OCI-LY3 (cell line): Measurements from ENCODE around the gene GPHN.
"Not testable (repeated sequence)": the region's sequence is repeated elsewhere in the genome, so short reads cannot be mapped to it uniquely, and the experiment has no call there.

ENCODE experiments used
- EZH2phosphoT487 ChIP-seq: fragments of 200-600 bp; shearing (Covaris generic); IDR thresholded peaks from 2 replicates; pipeline ENCODE4 v1.6.1; 2018; ENCODE audit warnings: antibody characterized with exemption, mixed run types, low read depth
- TF ChIP-seq, protein P1 (sequence below): fragments of 200-600, 300-600 bp; sonication (generic); IDR thresholded peaks from 2 replicates; pipeline ENCODE4 v1.5.1; 2014; ENCODE audit warnings: antibody characterized with exemption, low read length, low read depth

DNA sequence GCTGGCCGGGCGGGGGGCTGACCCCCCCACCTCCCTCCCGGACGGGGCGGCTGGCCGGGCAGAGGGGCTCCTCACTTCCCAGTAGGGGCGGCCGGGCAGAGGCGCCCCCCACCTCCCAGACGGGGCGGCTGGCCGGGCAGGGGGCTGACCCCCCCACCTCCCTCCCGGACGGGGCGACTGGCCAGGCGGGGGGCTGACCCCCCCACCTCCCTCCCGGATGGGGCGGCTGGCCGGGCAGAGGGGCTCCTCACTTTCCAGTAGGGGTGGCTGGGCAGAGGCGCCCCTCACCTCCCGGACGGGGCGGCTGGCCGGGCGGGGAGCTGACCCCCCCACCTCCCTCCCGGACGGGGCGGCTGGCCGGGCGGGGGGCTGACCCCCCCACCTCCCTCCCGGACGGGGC is 37.2 kb downstream of the GPHN start:
- TF ChIP-seq, protein P1, sequence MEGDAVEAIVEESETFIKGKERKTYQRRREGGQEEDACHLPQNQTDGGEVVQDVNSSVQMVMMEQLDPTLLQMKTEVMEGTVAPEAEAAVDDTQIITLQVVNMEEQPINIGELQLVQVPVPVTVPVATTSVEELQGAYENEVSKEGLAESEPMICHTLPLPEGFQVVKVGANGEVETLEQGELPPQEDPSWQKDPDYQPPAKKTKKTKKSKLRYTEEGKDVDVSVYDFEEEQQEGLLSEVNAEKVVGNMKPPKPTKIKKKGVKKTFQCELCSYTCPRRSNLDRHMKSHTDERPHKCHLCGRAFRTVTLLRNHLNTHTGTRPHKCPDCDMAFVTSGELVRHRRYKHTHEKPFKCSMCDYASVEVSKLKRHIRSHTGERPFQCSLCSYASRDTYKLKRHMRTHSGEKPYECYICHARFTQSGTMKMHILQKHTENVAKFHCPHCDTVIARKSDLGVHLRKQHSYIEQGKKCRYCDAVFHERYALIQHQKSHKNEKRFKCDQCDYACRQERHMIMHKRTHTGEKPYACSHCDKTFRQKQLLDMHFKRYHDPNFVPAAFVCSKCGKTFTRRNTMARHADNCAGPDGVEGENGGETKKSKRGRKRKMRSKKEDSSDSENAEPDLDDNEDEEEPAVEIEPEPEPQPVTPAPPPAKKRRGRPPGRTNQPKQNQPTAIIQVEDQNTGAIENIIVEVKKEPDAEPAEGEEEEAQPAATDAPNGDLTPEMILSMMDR: not testable (repeated sequence)
- not testable (repeated sequence) for TF ChIP-seq EZH2phosphoT487
